ENCODE results near the gene PSMB11.

Gene PSMB11

DNA sequence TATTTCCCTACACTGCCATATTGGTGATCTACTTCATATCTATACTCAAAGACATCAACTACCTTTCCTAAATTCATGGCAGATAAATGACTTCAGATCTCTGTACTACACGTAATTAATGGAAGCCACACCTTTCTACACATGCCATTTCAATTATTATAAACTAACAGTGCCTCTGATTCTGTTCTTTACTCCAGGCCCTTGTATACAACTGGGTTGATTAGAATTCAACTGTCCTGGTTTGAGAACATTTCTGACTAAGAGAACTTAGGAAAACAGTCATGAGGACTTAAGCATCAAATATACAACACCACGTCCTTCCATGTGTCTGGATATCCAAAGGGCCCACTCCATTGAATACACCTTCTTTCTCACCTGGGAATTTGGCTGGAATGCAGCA lies 51.1 kb downstream of the PSMB11 start:
- no peaks in the 10 kb centered on the region for H3K27me3 ChIP-seq (ENCODE audit: insufficient read depth, low read depth)
- peaks cover 17% of the 10 kb centered on the region for H3K4me1 ChIP-seq (ENCODE audit: low read depth, poor library complexity, severe bottlenecking)
- H3K36me3 ChIP-seq (ENCODE audit: insufficient read depth): no peaks in the 10 kb centered on the region
- no peak overlapping the region for H2AFZ ChIP-seq (ENCODE audit: low read depth)
- H3K27ac ChIP-seq: no peak overlapping the region
- no peaks in the 10 kb centered on the region for H4K20me1 ChIP-seq (ENCODE audit: insufficient read depth)
- no peak overlapping the region for H3K4me3 ChIP-seq (IDR thresholded peaks at IDR 0.05; ENCODE audit: insufficient read depth, low read depth, low read length)
- H3K4me2 ChIP-seq: no peak overlapping the region
- peaks cover 44% of the 10 kb centered on the region for H3K79me2 ChIP-seq (ENCODE audit: insufficient read depth, low read depth)
- no peak overlapping the region for H3K9ac ChIP-seq
- TF ChIP-seq, protein P1, sequence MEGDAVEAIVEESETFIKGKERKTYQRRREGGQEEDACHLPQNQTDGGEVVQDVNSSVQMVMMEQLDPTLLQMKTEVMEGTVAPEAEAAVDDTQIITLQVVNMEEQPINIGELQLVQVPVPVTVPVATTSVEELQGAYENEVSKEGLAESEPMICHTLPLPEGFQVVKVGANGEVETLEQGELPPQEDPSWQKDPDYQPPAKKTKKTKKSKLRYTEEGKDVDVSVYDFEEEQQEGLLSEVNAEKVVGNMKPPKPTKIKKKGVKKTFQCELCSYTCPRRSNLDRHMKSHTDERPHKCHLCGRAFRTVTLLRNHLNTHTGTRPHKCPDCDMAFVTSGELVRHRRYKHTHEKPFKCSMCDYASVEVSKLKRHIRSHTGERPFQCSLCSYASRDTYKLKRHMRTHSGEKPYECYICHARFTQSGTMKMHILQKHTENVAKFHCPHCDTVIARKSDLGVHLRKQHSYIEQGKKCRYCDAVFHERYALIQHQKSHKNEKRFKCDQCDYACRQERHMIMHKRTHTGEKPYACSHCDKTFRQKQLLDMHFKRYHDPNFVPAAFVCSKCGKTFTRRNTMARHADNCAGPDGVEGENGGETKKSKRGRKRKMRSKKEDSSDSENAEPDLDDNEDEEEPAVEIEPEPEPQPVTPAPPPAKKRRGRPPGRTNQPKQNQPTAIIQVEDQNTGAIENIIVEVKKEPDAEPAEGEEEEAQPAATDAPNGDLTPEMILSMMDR (conservative IDR thresholded peaks at IDR 0.05; ENCODE audit: low read depth, low read length): no peak

- TF ChIP-seq, protein P1 (conservative IDR thresholded peaks at IDR 0.05; ENCODE audit: low read depth, low read length): no peak
- H3K79me2 ChIP-seq (ENCODE audit: insufficient read depth, low read depth): peaks cover 44% of the 10 kb centered on the region
- no peaks in the 10 kb centered on the region for H3K27me3 ChIP-seq (ENCODE audit: insufficient read depth, low read depth)
- H3K4me2 ChIP-seq: peak overlapping the region; percentile 87
- no peak overlapping the region for H3K27ac ChIP-seq
- no peaks in the 10 kb centered on the region for H4K20me1 ChIP-seq (ENCODE audit: insufficient read depth)
- H2AFZ ChIP-seq (ENCODE audit: low read depth): no peak overlapping the region
- no peak overlapping the region for H3K4me3 ChIP-seq (IDR thresholded peaks at IDR 0.05; ENCODE audit: insufficient read depth, low read depth, low read length)
- peaks cover 17% of the 10 kb centered on the region for H3K4me1 ChIP-seq (ENCODE audit: low read depth, poor library complexity, severe bottlenecking)
- peak overlapping the region; percentile 86; the same call in 1 of the 2 replicates for H3K9ac ChIP-seq
- no peaks in the 10 kb centered on the region for H3K36me3 ChIP-seq (ENCODE audit: insufficient read depth)
Measured at GRCh38 chr14:23093526-23093925, 51.5 kb downstream of the PSMB11 start.
